Peyer's patch (tissue), 4 donors: Measurements from ENCODE around the gene PPM1J. TPM values are rescaled to one million over a fixed set of nuclear protein-coding genes. Genes with fewer than 3 reads are reported as not detected.
"Not testable (repeated sequence)": the region's sequence is repeated elsewhere in the genome, so short reads cannot be mapped to it uniquely, and the experiment has no call there.

Experiments
- DNase-seq, 3 donors: peaks; one replicate each; pipeline ENCODE4 v3.0.0-alpha.2; 2017 to 2019
- H3K27ac ChIP-seq, 4 donors: fragments of 200-600 bp; sonication (generic); one replicate each; pipeline ENCODE4 v1.5.1; 2016 to 2019
- H3K27me3 ChIP-seq, 2 donors: fragments of 200-600 bp; sonication (generic); one replicate each; pipeline ENCODE4 v1.5.1; 2019
- H3K36me3 ChIP-seq, 3 donors: fragments of 200-600 bp; sonication (generic); one replicate each; pipeline ENCODE4 v1.5.1; 2016 to 2019
- H3K4me1 ChIP-seq, 4 donors: fragments of 200-600 bp; sonication (generic); one replicate each; pipeline ENCODE4 v1.5.1; 2016 to 2019
- H3K4me3 ChIP-seq, 4 donors: fragments of 200-600 bp; sonication (generic); 1 replicate in 3 of 4; 2 replicates in 1 of 4; pipeline ENCODE4 v1.5.1; 2016 to 2019; ENCODE audit warnings: mild to moderate bottlenecking in 1 of 4
- H3K9me3 ChIP-seq, 4 donors: fragments of 200-600 bp; sonication (generic); one replicate each; pipeline ENCODE4 v1.5.1; 2016 to 2019; ENCODE audit warnings: mild to moderate bottlenecking in 1 of 4
- CTCF ChIP-seq, 6 experiments: fragments of 450-650 bp in 4 of 6; fragments of 200-600 bp in 2 of 6; sonication (generic) in 1 of 6; IDR thresholded peaks; one replicate each; pipeline ENCODE4 v1.5.1; 2017 to 2019; ENCODE audit warnings: antibody characterized with exemption in 6 of 6, mild to moderate bottlenecking in 3 of 6, moderate library complexity in 1 of 6
- POLR2A ChIP-seq, 2 donors: fragments of 450-650 bp; IDR thresholded peaks; one replicate each; pipeline ENCODE4 v1.5.1; 2017; ENCODE audit warnings: antibody characterized with exemption in 2 of 2, mild to moderate bottlenecking in 2 of 2, moderate library complexity in 2 of 2
- total RNA-seq, 4 donors: library from RNA; depleted of rRNA; stranded (reverse); fragments of >200 nt; gene quantifications; one replicate each; pipeline ENCODE4 v1.1.0, GENCODE V29; 2016

The PPM1J gene
- total RNA-seq, 4 donors from 2014 or later: 0.67 TPM; not detected in 3

DNA sequence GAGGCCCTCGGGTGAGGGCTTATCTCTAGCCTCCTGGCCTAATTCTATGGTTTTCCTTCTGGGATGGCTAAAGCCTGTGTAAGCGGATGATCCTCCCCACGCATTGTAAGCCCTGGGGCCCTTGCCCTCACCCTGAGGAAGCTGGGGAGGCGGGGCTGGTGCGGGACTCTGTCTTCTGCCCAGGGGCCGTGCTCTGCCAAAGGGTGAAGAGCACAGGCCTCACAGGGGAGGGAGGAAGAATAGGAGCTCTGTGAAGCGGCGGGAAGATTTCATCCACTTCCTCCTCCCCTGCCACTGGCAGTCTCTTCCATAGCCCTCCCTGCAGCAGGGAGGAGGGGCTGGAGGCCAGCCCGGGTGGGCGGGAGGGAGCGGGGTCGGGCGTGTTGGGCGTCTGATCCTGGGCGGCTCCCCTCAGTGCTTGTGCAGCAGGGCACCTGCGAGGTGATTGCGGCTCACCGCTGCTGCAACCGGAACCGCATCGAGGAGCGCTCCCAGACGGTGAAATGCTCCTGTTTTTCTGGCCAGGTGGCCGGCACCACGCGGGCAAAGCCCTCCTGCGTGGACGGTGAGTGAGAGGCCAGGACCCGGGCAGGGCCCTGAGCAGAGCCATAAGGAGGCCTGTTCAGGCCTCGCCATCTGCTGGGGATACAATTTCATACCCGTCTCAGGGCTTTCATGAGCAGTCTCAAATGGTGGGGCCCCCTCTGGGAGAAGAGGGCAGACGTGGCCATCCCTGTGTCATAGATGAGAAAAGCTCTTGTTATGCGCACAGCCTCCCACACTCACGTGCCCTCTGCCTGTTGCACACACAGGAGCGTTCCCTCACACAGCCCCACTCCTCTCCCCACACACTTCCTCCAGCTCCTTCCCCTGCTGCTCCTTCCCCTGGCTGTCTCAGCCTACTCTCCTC is 7.7 kb upstream of the PPM1J start:
- DNase-seq: no peak
- TF ChIP-seq POLR2A (IDR thresholded peaks at IDR 0.05): no peak
- TF ChIP-seq CTCF (IDR thresholded peaks at IDR 0.05): no peak
- peak overlapping the region in 2 of 4 donors; percentile 24 to 36 for H3K4me3 ChIP-seq
- H3K36me3 ChIP-seq: no peaks in the 10 kb centered on the region
- H3K9me3 ChIP-seq: no peaks in the 10 kb centered on the region
- H3K4me1 ChIP-seq: peaks cover 0 to 17% (median 4%) of the 10 kb centered on the region in 4 donors
- H3K27ac ChIP-seq: no peak overlapping the region
- H3K27me3 ChIP-seq: no peaks in the 10 kb centered on the region

DNA sequence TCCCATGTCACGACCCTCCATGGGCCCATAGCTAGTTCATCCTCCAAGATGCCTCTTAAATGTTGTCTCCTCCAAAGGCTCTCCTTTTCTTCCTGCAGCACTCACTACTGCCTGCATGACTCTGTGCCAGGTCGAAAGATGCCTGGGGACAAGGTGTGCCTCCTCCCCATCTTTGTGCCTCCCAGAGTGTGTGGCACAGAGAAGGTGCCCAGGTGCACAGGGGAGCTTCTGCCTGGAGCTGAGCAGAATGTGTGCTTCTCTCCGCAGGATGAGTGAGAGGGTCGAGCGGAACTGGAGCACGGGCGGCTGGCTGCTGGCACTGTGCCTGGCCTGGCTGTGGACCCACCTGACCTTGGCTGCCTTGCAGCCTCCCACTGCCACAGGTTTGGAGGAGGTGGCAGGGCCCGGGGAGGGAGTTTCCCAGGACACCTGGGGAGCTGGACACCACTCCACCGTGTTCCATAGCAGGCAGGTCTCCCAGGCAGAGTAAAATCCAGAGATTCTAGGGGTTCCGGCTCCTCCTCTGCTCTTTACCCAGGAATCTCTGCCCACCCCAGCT is 6.9 kb upstream of the PPM1J start:
- Histone ChIP-seq H3K9me3 (no peaks in the 10 kb centered on the region), H3K27ac (no peak overlapping the region), H3K4me1 (peaks cover 0 to 17% (median 4%) of the 10 kb centered on the region in 4 donors), H3K27me3 (no peaks in the 10 kb centered on the region), H3K4me3 (no peak overlapping the region), H3K36me3 (no peaks in the 10 kb centered on the region)
- DNase-seq: no peak
- TF ChIP-seq CTCF (IDR thresholded peaks at IDR 0.05) (no peak), POLR2A (IDR thresholded peaks at IDR 0.05) (no peak)

- not testable (repeated sequence) for H3K36me3 ChIP-seq, H3K27me3 ChIP-seq, H3K4me3 ChIP-seq, DNase-seq, H3K9me3 ChIP-seq, H3K27ac ChIP-seq
- H3K4me1 ChIP-seq: peaks cover 0 to 17% (median 4%) of the 10 kb centered on the region in 4 donors
Measured at GRCh38 chr1:112721294-112721693, 6.2 kb upstream of the PPM1J start.

DNA sequence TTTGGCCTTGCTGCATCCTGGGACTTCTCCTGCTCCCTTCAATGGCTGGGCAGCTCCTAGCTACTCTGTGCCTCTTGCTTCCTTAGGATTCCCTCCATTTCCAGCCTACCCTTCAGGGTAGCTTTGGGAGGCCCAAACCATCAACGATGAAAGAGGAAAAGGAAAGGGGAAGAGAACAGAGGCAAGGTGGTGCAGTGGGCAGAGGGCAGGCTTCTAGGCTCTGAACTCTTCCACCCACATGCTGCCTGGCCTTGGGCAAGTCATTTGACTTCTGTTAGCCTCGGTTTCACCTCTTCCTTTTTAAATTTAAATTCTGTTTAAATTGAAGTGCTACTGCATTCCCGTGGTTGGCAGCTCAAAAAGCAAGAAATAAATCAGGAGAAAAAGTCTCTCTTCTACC is 5.7 kb upstream of the PPM1J start:
- Histone ChIP-seq H3K4me3 (no peak overlapping the region), H3K4me1 (peaks cover 0 to 17% (median 4%) of the 10 kb centered on the region in 4 donors), H3K36me3 (no peaks in the 10 kb centered on the region), H3K27ac (no peak overlapping the region), H3K9me3 (no peaks in the 10 kb centered on the region), H3K27me3 (no peaks in the 10 kb centered on the region)
- DNase-seq: no peak
- TF ChIP-seq CTCF (IDR thresholded peaks at IDR 0.05): no peak
- TF ChIP-seq POLR2A (IDR thresholded peaks at IDR 0.05): no peak

DNA sequence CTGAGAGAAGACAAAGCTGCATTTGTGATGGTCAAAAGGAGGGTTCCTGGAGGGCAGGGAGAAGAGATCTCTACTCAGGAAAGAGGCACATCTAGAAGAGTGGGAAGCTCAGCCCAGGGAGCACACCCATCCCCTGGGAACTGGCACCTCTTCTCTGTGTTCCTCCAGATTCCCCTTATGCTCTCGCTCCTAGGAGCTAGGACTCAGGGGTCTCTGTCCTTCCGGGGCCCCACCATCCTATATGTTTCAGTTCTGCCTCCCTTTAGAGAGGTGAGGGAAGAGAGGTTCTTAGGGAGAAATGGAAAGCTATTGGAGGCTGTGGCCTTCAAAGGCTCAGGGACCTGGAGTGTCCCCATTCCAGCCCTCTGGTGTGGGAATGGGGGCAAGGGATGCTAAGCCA is 4.6 kb upstream of the PPM1J start:
- no peak overlapping the region for H3K4me3 ChIP-seq
- no peaks in the 10 kb centered on the region for H3K27me3 ChIP-seq
- H3K9me3 ChIP-seq: no peaks in the 10 kb centered on the region
- no peak for DNase-seq
- H3K4me1 ChIP-seq: peaks cover under 1 to 20% (median 4%) of the 10 kb centered on the region in 4 donors
- TF ChIP-seq POLR2A (IDR thresholded peaks at IDR 0.05) (no peak), CTCF (IDR thresholded peaks at IDR 0.05) (no peak)
- no peak overlapping the region for H3K27ac ChIP-seq
- H3K36me3 ChIP-seq: no peaks in the 10 kb centered on the region
